SJSA1 (cell line): ENCODE measurements around the gene PGLYRP4. TPM values are rescaled to one million over a fixed set of nuclear protein-coding genes. Genes with fewer than 3 reads are reported as not detected.
"Not testable (repeated sequence)": the region's sequence is repeated elsewhere in the genome, so short reads cannot be mapped to it uniquely, and the experiment has no call there.

ENCODE experiments used
- DNase-seq, 2 experiments: peaks; one replicate each; pipeline ENCODE4 v3.0.0-alpha.2; 2015 to 2020; ENCODE audit warnings: low spot score in 2 of 2, low read depth in 1 of 2
- H3K27ac ChIP-seq: fragments of 250-450 bp; sonication (Bioruptor Pico); 2 replicates; pipeline ENCODE4 v1.5.1; 2020; ENCODE audit warnings: mild to moderate bottlenecking, moderate library complexity
- H3K27me3 ChIP-seq: fragments of 250-450 bp; sonication (Bioruptor Pico); replicated peaks from 2 replicates; pipeline ENCODE4 v1.5.1; 2020; ENCODE audit warnings: mild to moderate bottlenecking, moderate library complexity
- H3K36me3 ChIP-seq: fragments of 250-450 bp; sonication (Bioruptor Pico); 2 replicates; pipeline ENCODE4 v1.5.1; 2020; ENCODE audit warnings: mild to moderate bottlenecking
- H3K4me1 ChIP-seq: fragments of 250-450 bp; sonication (Bioruptor Pico); replicated peaks from 2 replicates; pipeline ENCODE4 v1.6.1; 2021; ENCODE audit warnings: mild to moderate bottlenecking
- H3K4me3 ChIP-seq: fragments of 250-450 bp; sonication (Bioruptor Pico); 2 replicates; pipeline ENCODE4 v1.5.1; 2020; ENCODE audit warnings: mild to moderate bottlenecking
- H3K9me3 ChIP-seq: fragments of 250-450 bp; sonication (Bioruptor Pico); replicated peaks from 2 replicates; pipeline ENCODE4 v1.5.1; 2020; ENCODE audit warnings: mild to moderate bottlenecking
- total RNA-seq: library from RNA; depleted of rRNA; stranded (reverse); fragments of >200 nt; shearing (Covaris generic); gene quantifications from 2 replicates; pipeline ENCODE4 v1.2.3, GENCODE V29; 2014

The PGLYRP4 gene
- total RNA-seq, 1 experiment from 2014 or later = not detected

DNA sequence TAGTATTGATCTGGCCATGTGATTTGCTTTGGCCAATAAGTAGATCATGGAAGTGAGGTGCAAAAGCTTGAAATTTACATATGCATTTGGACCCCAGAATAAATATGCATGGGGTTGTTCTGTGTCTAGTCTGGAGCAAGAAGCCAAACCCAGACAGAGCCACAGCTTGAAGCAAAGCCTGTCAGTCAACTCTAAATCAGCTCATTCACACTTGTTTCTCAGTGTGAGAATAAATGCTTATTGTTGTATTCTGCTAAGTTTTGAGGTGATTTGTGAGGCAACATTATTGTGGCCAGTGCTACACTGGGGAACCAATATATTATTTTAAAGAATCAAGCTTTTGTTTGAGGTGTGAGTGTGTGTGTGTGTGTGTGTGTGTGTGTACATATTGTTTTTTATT lies 23.7 kb downstream of the PGLYRP4 start:
- no peak overlapping the region for H3K27ac ChIP-seq
- H3K27me3 ChIP-seq = no peaks in the 10 kb centered on the region
- no peak for DNase-seq
- no peak overlapping the region for H3K4me3 ChIP-seq
- no peaks in the 10 kb centered on the region for H3K9me3 ChIP-seq
- H3K4me1 ChIP-seq = no peaks in the 10 kb centered on the region
- H3K36me3 ChIP-seq = no peaks in the 10 kb centered on the region

- no peak for DNase-seq
- Histone ChIP-seq H3K9me3 (no peaks in the 10 kb centered on the region), H3K27ac (no peak overlapping the region), H3K4me3 (no peak overlapping the region), H3K4me1 (no peaks in the 10 kb centered on the region), H3K36me3 (no peaks in the 10 kb centered on the region), H3K27me3 (no peaks in the 10 kb centered on the region)
Measured at GRCh38 chr1:153322568-153322967, 26.1 kb downstream of the PGLYRP4 start.

- DNase-seq = not testable (repeated sequence)
Measured at GRCh38 chr1:153318145-153318544, 30.5 kb downstream of the PGLYRP4 start.

GRCh38 chr1:153316013-153316412 lies 32.6 kb downstream of the PGLYRP4 start:
- not testable (repeated sequence) for H3K4me1 ChIP-seq

More at GRCh38 chr1:153318145-153318544, 30.5 kb downstream of the PGLYRP4 start:
- H3K36me3 ChIP-seq, H3K4me3 ChIP-seq, H3K27me3 ChIP-seq, H3K4me1 ChIP-seq, H3K9me3 ChIP-seq, H3K27ac ChIP-seq: not testable (repeated sequence)

GRCh38 chr1:153314388-153314787 lies 34.3 kb downstream of the PGLYRP4 start:
- not testable (repeated sequence) for H3K4me3 ChIP-seq, DNase-seq, H3K36me3 ChIP-seq, H3K9me3 ChIP-seq, H3K27ac ChIP-seq, H3K27me3 ChIP-seq, H3K4me1 ChIP-seq

More at GRCh38 chr1:153316013-153316412, 32.6 kb downstream of the PGLYRP4 start:
- not testable (repeated sequence) for H3K27me3 ChIP-seq, H3K27ac ChIP-seq, H3K9me3 ChIP-seq, H3K36me3 ChIP-seq, H3K4me3 ChIP-seq, DNase-seq

- H3K4me1 ChIP-seq = no peaks in the 10 kb centered on the region
- no peak overlapping the region for H3K4me3 ChIP-seq
- H3K36me3 ChIP-seq = no peaks in the 10 kb centered on the region
- H3K27ac ChIP-seq = no peak overlapping the region
- no peaks in the 10 kb centered on the region for H3K9me3 ChIP-seq
- DNase-seq = no peak
- no peaks in the 10 kb centered on the region for H3K27me3 ChIP-seq
Measured at GRCh38 chr1:153313288-153313687, 35.4 kb downstream of the PGLYRP4 start.

DNA sequence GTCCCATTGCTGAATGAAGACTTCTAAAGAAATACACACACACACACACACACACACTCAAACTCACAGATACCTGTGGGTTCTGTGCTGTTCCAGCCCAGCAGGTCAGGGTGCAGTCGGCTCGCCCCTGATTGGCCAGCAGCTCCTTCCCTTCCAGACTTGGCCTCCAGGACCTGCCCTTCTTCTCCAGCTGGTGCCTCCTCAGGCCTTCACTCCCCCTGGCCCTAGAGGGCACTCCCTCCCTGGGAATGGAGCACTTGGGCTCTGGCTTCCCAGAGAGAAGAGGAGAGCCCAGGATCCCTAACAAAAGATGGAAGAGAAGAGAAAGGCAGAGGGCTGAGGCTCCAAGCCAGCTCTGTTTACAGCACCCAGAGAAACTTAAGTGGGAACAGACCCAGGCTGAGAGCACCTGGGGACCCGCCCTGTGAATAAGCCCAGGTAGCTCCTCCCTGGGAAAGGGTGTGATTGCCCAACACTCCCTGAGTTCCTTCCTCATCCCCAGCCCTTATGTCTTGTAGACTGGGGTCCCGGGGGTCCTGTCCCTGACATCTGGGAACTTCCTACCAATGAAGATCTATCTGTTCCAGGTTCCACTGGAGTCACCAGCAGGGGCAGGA lies 36.0 kb downstream of the PGLYRP4 start, which contains the start of gene PGLYRP3:
Gene PGLYRP3, minus strand, starts transcription at position 383 of the 617 bp plus-strand sequence. CDS start 2,287 bp downstream, outside the sequence.
- Histone ChIP-seq H3K4me1 (no peaks in the 10 kb centered on the region), H3K27ac (no peak within 1 kb of the TSS), H3K27me3 (no peaks in the 10 kb centered on the region), H3K36me3 (no peaks in the 10 kb centered on the region), H3K4me3 (no peak within 1 kb of the TSS), H3K9me3 (no peaks in the 10 kb centered on the region)
- no peak for DNase-seq

DNA sequence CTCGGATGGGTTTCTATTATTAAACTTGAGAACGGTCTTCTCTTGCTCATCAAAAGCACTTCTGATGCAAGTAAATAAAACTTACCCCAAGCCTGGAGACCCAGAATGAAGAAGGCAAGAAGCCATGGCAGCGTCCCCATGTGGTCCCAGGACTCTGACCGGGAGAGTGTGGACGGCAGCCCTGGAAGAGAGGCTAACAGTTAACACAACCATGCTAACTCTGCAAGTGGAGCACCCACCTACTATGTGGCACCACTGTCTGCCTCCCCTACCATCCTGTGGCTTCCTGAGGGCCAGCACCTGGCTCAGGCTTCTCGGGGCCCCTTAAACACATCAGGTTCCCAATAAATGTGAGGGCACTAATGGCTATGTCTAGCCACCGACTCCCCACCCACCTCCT lies 38.1 kb downstream of the PGLYRP4 start:
- Histone ChIP-seq H3K27me3 (0 out of 2 replicates have a peak, but pooled peaks cover 3% of the 10 kb centered on the region), H3K9me3 (no peaks in the 10 kb centered on the region), H3K27ac (no peak overlapping the region), H3K4me1 (no peaks in the 10 kb centered on the region), H3K4me3 (no peak overlapping the region), H3K36me3 (no peaks in the 10 kb centered on the region)
- DNase-seq = no peak

GRCh38 chr1:153309441-153309840 lies 39.2 kb downstream of the PGLYRP4 start:
- Histone ChIP-seq H3K36me3 (no peaks in the 10 kb centered on the region), H3K27me3 (peaks cover 3% of the 10 kb centered on the region; the same call in 1 of the 2 replicates), H3K27ac (no peak overlapping the region), H3K4me1 (no peaks in the 10 kb centered on the region), H3K4me3 (no peak overlapping the region), H3K9me3 (no peaks in the 10 kb centered on the region)
- no peak for DNase-seq

DNA sequence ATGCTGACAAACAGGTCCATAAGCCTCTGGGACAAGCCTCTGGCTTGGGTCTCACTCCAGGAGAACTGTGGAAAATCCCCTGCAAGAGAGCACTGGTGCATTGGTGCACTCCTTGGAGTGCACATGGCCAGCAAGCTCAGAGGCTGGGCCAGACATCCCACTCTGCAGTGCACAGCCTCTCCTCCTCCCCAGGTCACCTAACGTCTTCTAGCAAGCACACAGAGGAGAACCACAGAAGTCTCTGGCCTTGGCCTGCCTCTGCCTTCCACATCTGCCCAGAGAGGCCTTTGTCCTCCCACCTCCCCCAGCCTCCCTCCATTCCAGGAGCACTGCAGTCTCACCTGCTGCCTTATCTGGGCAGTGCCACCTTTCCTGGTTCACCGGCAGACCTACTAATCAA lies 40.1 kb downstream of the PGLYRP4 start:
- H3K36me3 ChIP-seq = no peaks in the 10 kb centered on the region
- no peaks in the 10 kb centered on the region for H3K9me3 ChIP-seq
- no peak for DNase-seq
- no peak overlapping the region for H3K4me3 ChIP-seq
- H3K27me3 ChIP-seq = peaks cover 3% of the 10 kb centered on the region; the same call in 1 of the 2 replicates
- no peaks in the 10 kb centered on the region for H3K4me1 ChIP-seq
- no peak overlapping the region for H3K27ac ChIP-seq

GRCh38 chr1:153307221-153307600 lies 41.4 kb downstream of the PGLYRP4 start:
- no peaks in the 10 kb centered on the region for H3K4me1 ChIP-seq
- peaks cover 3% of the 10 kb centered on the region; the same call in 1 of the 2 replicates for H3K27me3 ChIP-seq
- no peak for DNase-seq
- no peaks in the 10 kb centered on the region for H3K36me3 ChIP-seq
- no peak overlapping the region for H3K27ac ChIP-seq
- no peak overlapping the region for H3K4me3 ChIP-seq
- no peaks in the 10 kb centered on the region for H3K9me3 ChIP-seq

DNA sequence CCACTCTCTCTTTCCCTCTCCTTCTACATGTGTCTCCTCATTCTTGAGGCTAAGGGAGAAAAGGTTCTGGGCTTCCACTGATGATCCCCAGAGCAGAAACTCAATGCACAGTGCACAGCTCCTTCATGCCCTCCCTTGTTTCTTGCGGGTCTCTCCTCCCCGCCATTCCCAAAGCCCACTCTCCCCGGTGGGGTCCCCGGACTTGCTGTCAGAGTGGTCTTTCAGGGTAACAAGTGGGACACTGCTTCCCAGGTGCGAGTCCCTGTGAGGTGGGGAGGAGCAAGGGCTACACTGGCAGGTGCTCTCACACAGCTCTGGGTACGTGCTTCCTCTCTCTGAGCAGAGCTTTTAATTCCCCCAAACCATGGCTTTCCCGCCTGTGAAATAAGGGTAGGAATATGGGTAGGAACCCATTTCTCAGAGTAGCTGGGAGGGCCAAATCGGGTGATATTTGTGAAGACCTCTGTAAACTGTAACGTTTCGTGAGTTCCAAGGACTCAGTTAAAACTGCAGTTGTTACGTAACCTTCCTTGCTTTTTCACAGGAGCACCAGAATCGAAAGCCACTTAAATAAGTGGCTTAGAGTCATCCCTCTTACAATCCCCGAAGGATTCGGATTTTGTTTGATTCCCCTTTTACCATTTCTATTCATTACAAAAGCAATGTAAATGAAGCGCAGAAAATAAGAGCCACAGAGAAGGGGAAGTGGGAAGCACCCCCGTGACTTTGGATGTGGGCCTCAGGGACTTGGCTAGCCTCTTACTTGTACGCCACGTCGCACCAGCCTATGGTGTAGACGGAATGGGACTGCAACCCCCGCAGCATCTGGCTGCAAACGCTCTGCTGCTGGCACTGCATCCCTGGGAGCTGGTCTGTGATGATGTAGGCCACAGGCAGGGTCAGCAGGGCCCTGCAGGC lies 42.1 kb downstream of the PGLYRP4 start:
- H3K27ac ChIP-seq = no peak overlapping the region
- no peaks in the 10 kb centered on the region for H3K4me1 ChIP-seq
- no peaks in the 10 kb centered on the region for H3K9me3 ChIP-seq
- no peak overlapping the region for H3K4me3 ChIP-seq
- H3K36me3 ChIP-seq = no peaks in the 10 kb centered on the region
- DNase-seq = no peak
- peaks cover 7% of the 10 kb centered on the region for H3K27me3 ChIP-seq

DNA sequence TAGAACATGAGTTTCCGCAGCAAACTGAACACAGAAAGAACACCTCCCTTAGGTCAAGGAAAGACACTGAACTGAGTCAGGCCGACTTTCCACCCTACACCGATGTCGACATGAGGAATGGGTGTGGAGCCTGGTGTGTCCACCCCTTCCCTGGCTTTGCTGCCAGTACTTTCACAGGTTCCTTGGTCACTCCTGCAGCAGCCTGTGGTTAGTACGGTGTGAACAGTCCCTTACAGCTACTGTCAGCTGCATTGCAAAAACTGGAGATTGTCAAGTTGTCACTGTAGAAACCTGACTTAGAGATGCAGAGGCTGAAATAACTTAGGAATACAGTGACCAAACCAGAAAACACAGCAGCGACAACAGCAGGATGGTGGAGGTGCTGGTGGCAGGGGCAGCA lies 43.0 kb downstream of the PGLYRP4 start:
- no peak overlapping the region for H3K27ac ChIP-seq
- no peaks in the 10 kb centered on the region for H3K36me3 ChIP-seq
- DNase-seq = no peak
- peaks cover 10% of the 10 kb centered on the region for H3K27me3 ChIP-seq
- H3K4me3 ChIP-seq = no peak overlapping the region
- H3K9me3 ChIP-seq = no peaks in the 10 kb centered on the region
- H3K4me1 ChIP-seq = no peaks in the 10 kb centered on the region

DNA sequence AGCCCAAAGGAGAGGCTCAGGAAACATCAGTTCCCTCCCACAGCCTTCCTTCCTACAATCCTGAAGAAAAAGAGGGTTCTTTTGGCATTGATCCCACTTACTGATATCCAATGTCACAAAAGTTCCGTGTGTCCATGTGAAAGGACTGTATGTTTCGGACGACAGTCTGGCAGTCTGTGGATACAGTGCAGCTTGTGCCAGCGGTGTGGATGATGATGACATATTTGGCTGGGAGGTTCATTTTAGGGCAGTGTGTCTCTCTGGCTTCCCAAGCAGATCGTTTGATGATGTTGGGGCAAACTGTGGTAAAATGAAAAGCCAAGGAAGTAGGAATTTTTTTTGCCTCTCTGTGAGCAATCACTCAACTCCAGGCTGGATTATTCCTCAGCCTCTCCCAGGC lies 46.3 kb downstream of the PGLYRP4 start:
- Histone ChIP-seq H3K9me3 (no peaks in the 10 kb centered on the region), H3K4me3 (no peak overlapping the region), H3K36me3 (no peaks in the 10 kb centered on the region), H3K4me1 (no peaks in the 10 kb centered on the region), H3K27me3 (peaks cover 10% of the 10 kb centered on the region), H3K27ac (no peak overlapping the region)
- no peak for DNase-seq
